A204.1 (cell line): ENCODE data around the gene ARHGAP42.
"Not testable (repeated sequence)": the region's sequence is repeated elsewhere in the genome, so short reads cannot be mapped to it uniquely, and the experiment has no call there.

Experiments used
- FAIRE-seq: peaks from 2 replicates; lab custom pipeline; 2012; peaks lifted over from hg19 to GRCh38; lab: Jason Lieb, UNC

Gene ARHGAP42, protein sequence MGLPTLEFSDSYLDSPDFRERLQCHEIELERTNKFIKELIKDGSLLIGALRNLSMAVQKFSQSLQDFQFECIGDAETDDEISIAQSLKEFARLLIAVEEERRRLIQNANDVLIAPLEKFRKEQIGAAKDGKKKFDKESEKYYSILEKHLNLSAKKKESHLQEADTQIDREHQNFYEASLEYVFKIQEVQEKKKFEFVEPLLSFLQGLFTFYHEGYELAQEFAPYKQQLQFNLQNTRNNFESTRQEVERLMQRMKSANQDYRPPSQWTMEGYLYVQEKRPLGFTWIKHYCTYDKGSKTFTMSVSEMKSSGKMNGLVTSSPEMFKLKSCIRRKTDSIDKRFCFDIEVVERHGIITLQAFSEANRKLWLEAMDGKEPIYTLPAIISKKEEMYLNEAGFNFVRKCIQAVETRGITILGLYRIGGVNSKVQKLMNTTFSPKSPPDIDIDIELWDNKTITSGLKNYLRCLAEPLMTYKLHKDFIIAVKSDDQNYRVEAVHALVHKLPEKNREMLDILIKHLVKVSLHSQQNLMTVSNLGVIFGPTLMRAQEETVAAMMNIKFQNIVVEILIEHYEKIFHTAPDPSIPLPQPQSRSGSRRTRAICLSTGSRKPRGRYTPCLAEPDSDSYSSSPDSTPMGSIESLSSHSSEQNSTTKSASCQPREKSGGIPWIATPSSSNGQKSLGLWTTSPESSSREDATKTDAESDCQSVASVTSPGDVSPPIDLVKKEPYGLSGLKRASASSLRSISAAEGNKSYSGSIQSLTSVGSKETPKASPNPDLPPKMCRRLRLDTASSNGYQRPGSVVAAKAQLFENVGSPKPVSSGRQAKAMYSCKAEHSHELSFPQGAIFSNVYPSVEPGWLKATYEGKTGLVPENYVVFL

DNA sequence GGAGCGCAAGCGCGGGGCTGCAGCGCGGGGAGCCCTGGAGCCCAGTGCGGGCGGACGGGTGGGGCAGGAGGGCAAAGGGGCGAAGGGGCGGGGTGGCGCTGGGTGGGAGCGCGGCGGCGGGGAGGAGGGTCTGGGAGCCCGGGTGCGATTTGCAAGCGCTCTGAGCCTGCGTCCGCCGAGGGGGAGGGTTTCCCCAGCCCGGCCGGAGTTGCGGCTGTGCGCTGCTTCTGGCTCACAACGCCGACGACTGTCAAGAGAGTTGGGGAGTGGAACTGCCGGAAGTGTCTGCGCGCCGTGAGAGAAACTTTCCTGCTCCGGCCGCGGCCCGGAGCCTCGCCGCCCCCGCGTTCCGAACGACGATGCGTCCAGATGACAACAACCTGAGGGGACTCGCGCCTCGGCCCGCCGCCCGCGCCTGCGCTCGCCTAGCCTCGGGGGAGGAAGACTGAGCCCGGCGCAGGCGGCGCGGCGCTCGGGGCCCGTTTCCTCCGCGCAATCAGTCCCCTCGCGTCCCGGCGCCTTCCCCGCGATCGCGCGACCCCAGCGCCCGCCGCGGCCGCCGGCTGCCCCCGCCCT lies at the start of gene ARHGAP42:
Gene ARHGAP42, plus strand, starts transcription at position 235 of the 576 bp plus-strand sequence. CDS start 391 bp downstream, outside the sequence.
- FAIRE-seq: no peak

DNA sequence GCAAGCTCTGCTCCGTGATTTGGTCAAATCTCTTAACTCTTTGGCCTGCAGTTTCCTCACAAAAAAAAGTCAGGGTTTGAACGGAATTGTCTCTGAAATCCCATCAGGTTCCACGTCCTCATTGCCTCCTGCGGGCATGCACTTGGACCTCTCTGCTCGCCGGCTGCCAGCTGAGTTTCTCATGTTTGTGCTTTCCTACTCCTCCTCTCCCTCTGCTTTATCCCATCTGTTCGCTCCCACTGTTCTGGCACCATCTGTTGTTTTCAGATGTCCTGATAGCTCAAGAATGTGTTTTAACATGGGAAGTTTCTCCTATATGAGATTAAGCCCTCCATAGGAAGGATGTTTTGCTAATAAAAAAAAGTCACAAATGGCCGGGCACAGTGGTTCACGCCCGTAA lies 49.4 kb upstream of the ARHGAP42 start:
- FAIRE-seq: no peak

DNA sequence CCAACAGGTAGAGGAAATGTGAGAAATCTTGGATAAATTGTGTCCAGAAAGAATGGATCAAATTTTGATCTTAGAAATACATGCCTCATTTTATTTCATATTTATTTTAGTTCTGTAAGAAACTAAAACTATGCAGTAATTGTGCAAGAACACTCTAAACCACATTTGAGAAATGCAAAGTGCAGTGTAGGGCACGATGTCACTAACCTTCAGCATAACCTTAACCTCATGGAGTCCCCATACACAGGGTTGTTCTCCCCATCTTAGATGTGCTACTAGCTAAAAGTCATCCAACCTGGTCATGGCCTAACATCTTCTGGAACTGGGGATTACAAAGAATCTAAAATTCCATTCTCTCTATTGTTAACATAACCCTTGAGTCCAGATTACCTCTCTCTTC lies 48.4 kb upstream of the ARHGAP42 start:
- no peak for FAIRE-seq

DNA sequence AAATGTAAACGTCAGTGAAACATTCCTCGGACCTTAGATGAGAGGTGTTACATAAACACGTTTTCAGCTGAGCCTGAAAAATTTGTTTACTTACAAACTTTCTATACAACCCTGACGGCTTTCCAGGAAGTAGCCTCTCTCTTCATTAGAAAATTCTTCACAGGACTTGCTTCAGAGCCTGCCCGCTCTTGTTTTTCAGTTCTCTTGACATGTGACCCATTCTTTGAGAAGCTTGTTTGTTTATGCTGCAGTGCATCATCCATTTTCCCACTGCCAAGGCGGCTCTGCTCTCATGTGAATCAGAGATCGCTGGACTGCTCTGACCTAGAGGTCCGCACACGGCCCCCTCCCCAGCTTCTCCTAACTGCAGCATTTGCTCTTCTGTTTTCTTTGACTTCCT lies 47.9 kb upstream of the ARHGAP42 start:
- no peak for FAIRE-seq

DNA sequence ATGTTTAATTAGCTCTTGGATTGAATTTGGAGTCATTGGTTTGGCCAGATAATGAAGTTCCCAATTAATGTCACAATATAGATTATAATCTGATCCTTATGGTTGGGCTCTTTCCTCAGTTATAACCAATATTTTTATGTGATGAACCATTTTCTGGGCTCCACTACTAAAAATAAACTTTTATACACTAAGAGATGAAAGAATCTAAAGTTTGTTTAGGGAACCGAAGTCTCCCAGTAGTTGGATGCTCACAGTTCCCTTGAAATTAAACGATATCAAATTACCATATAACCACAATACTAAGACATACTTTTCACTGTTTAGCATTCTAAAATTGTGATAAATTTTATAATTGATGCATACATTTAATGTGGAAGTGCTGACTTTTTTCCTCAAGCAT lies 47.0 kb upstream of the ARHGAP42 start:
- FAIRE-seq: no peak

DNA sequence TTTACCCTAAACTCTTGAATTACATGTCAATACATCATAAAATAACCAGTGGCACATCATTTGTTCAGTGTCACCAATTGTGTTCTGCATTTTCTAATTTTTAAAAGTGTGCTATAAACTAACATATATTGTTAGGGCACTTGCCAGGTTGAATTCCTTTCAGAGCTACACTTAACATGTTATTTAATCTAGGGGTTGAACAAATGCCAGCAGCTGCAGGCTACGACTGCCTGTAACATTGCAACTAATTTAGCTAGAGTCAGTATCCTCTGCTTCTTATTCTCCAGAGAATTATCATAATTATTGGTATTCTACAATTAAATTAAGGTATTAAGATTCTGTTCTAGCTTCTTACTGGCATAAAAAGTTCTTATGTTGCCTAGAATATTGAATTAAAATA lies 46.4 kb upstream of the ARHGAP42 start:
- no peak for FAIRE-seq

DNA sequence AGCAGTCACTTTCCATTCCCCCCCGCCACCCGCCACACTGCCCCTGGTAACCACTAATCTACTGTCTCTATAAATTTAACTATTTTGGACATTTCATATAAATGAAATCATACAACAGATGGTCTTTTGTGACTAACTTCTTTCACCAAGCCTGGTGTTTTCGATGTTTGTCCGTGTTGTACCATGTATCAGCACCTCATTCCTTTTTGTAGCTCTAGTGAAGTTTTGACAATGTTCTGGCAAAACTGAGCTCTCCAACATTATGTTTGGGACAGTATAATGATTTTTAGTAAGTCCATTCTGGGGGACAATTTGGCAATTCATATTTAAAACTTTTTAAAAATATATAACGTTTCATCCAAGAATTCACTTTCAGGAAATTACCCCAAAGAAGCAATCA lies 45.6 kb upstream of the ARHGAP42 start:
- FAIRE-seq: no peak

DNA sequence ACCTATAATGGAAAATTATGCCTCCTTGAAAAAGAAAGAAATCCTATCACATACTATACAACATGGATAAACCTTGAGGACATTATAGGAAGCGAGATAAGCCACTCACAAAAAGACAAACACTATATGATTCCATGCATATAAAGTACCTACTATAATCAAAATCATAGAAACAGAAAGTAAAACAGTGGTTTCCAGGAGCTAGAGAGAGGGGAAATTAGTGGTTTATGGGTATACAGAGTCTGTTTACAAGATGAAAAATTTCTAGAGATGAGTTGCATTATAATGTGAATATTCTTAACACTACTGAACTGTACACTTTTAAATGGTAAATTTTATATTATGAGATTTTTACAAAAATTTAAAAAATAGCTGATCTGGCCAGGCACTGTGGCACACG lies 40.5 kb upstream of the ARHGAP42 start:
- FAIRE-seq: no peak

DNA sequence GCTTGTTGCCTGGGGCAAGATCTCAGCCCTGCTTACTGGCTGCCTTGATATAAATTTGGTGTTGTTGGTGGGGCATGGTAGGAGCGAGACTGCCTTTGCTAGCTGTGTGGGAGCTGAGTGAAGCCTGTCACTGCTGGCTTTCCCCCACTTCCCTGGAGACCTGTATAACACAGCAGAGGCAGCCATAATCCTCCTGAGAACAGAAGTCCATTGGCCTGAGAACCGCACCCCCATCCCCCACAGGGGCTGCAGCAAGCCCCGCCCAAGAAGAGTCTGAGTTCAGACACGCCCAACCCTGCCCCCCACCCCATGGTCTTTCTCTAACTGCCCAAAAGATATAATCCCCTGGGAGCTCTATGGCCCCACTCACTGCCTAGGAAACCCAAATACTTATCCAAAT lies 39.2 kb upstream of the ARHGAP42 start:
- FAIRE-seq: no peak

DNA sequence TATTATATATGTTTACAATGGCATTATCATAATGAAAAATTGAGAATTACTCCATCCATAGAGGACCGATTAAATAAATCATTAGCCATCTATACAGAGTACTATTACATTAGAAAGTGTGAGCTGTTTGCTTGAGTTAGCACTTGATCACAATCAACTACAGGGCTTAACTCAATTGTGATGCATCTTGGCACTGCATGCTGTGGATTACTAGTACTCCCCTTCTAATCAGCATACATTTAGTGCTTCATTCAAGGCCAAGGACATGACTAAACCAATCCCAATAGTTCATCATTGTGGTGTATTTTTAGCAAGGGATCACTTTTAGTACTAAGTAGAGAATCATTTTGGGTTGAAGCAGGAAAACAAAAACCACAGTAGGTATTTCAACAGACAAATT lies 23.5 kb upstream of the ARHGAP42 start:
- no peak for FAIRE-seq

DNA sequence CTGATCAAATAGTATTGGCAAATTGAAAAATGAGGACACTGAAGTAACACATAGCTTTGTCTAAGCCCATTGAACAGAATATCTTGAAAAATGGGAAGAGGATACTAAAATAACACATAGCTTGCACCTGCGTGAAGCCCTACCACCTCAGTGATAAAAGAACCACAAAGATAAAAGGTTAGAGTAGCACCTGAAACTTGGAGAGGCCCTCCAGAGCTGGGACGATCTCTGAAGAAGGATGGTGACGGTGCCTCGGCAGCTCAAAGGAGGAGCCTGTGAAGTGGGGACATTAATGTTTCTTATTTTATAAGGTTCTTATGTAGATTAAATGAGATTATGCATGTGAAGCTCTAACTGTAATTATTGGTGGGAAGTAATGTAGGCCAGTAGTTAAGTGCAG lies 23.1 kb upstream of the ARHGAP42 start:
- no peak for FAIRE-seq

DNA sequence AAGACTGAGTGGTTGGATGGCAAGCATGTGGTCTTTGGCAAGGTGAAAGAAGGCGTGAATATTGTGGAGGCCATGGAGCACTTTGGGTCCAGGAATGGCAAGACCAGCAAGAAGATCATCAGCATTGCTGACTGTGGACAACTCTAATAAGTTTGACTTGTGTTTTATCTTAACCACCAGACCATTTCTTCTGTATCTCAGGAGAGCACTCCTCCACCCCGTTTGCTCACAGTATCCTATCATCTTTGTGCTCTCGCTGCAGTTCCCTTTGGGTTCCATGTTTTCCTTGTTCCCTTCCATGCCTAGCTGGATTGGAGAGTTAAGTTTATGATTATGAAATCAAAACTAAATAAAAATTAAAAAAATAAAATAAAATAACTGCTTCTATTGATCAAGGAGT lies 20.3 kb upstream of the ARHGAP42 start:
- not testable (repeated sequence) for FAIRE-seq

DNA sequence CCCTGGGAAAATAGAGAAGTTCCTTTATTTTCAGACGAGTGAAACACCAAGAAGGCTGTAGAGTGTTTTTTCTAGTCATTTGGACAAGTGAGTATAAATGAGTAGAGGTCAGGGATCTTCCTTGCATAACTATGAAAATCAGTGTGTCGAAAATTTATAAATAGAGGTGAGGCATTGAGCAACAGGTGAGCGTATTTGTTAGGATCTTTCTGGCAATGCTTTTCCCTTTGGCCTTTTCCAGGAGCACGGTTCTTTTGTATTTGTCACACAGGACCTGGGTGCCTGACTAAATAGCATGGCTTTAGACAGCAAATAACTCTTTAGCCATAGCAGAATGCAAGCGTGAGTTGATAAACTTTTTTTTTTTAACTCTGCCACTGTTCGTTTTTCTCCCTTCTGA lies 19.6 kb upstream of the ARHGAP42 start:
- no peak for FAIRE-seq

DNA sequence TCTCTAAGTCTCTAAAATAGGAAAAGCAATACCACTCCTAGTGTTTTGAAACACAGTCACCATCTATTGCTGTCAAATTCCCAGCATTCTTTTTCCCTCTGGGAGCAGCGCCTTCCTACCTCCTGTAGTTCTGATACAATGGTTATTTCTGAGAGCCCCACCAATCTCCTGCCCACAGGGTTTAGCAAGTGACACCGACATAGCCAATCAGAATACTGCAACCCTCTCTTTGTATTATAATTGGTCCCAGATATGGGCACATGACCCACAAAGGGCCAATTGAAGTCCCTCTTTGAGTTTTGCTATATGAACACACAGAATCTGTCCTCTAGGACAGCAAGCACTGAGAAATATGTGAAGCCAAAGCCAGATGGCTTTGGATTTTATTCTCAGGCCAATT lies 16.9 kb upstream of the ARHGAP42 start:
- FAIRE-seq: no peak

DNA sequence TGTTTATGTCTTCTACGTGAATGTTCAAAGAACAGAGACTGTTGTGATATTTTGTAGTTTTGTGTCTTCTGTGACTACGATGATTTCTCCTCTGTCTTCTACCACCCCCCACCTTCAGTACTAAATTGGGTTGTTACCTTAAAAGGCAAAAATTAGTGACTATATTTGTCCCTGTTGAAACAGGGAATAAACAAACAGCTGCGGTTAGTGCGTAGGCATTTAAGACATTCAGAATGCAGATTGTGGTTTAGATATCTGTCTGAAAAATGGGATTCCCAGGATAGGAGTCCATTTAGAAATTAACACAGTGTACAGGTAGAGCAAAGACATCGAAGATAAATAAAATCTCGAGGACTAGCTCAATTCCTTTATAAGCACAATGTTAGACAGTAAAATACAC lies 15.6 kb upstream of the ARHGAP42 start:
- FAIRE-seq: no peak

DNA sequence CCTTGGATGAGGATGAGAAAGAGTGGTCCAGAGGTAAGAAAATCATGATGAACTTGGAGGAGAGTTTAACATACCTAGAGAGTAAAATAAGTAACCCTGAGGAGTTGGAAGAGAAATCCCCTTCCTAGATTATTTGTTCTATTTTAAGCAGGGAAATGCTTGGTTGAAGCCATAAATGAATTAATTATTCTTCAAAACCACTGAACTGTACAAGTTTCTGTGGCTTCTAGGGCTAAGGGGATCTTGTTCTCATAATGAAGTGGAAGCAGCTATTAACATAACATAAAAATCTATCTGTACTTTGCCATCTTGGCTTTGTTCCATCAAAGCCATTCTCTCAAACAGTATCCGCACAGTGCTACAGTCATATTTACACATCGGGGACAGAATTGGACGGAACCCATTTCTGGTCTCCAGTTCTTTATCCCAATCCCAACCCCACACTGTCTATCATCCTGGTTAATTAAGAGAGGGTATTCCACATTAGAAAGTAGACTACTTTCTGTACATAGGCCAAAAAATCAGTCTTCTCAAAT lies 14.5 kb upstream of the ARHGAP42 start:
- FAIRE-seq: no peak

DNA sequence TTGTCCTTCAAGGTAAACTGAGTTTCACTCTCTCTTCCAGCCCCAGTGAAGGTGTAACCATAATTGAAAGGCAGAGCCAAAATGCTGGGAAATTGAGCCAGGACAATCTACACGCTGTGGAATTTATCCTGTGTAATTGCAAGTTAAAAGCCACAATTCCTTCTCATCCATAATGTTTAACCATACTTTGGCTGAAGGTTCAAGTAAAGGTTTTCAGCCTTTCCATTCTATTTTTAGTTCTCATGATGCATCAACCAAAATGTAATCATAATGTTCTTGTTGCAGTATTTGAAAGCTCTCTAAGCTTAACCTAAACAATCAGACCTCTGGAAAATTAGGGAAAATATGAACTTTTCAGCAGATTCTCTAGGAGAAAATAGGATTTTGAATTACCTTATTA lies 14.0 kb upstream of the ARHGAP42 start:
- FAIRE-seq: no peak

DNA sequence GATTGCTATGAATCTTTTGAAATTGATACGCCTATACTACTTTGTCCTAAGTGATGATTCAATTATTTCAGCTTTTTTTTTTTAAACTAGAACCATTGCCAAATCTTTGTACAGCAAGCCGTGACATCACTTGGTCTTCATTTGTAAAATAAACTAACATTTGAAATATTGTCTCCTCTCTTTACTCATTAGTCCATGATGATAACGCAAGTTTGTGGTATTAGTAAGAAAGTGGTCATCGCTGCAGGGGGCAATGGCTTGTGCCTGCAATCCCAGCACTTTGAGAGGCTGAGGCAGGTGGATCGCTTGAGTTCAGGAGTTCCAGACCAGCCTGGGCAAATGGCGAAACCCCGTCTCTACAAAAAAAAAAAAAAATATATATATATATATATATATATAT lies 12.9 kb upstream of the ARHGAP42 start:
- no peak for FAIRE-seq

DNA sequence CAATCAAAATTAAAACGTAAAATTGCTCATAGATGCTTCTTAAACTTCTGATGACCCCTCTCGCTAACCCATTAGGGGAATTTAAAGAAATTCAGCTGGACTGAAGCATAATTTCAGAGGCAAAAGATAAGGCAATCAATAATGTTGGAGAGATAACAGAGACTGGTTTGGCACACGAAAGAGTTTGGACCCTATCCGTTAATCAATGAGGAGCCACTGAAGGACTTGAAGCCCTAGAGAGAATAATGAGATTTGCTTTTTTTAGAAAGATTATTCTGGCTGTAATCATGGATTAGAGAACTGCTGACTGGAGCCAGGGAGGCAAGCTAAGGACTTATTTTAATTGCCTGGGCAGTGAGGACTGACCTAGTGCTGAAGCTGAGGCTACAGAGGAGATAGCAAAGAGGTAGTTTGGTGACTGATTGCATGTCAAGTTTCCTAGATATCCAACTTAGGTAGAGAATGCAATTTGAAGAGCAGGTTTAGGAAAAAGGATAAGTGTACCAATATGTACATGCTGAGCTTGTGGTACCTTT lies 11.9 kb upstream of the ARHGAP42 start:
- FAIRE-seq: no peak

DNA sequence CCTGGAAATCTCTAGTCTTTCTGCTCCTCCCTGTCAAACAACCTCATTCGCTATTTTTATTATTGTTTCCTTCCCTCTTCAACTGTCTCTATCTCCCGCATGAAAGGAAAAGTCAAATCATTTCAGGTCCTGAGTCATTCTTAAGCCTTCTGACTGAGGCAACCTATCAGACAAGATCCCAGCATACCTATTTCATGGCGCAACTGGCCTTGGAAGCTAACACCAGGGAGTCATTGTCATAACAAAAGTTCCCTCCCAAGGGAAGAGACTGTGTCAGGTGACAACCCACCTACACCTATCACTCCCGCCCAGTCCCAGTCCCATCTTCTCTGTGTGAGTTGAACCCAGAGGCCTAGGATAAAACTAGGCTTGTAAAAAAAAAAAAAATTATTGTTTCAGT lies 10.2 kb upstream of the ARHGAP42 start:
- no peak for FAIRE-seq

DNA sequence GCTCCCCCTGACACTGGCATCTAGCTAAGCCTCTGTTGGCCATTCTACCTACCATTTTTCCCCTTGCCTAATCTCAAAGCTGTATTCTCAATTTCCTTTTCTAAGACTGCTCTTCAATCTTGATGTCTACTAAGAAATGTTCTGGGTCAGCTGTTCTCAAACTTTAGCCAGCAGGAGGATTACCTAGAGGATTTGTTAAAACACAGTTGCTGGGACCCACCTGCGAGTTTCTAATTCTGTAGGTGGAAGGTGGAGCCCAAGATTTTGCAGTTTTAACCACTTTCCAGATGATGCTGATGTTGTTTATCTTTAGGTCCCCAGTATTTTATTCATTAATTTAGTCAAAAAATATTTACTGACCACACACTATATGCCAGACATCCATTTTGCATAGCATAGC lies 9.3 kb upstream of the ARHGAP42 start:
- FAIRE-seq: no peak

DNA sequence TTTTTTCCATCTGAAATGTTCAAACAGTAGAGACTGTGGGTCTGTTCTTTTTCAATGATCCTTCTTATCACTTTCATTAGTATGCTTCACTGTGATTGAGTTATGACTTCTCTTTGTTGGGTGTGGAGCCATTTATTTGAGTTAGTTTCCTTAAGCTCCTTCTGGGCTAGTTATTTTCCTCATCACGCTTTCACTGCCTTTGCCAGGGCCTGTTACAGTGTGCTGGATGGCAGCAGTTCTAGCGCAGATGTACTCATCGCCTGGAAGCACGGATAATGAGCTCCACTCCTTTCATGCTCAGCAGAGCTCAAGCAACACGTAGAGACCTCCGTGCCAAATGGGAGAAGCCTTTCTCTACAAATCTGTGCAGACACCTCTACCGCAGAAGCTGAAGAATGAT lies 7.0 kb upstream of the ARHGAP42 start:
- no peak for FAIRE-seq

DNA sequence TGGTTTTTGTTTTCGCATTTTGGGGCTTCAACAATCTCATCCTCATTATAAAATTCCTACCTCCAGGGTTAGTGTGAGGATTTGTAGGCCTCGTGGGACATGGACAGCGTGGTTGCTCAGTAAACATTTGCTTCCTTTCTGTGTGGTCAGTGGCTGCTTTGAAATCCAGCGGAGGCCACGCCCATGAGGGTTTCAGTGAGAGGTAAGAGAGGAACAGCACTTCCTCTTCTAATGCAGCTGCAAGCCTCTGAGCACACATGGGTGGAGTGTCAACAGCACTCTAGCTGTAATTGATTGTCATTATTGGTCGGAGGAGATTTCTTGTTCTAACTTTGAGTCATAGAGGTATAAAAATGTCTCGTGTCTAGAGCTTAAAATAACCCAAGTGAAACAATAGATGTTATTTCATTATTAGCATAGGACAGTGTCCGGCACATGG lies 6.0 kb upstream of the ARHGAP42 start:
- FAIRE-seq: no peak
